Measurements from ENCODE around the gene TENT5C.
"Not testable (repeated sequence)": the region's sequence is repeated elsewhere in the genome, so short reads cannot be mapped to it uniquely, and the experiment has no call there.

TENT5C gene

GRCh38 chr1:117605774-117606648, at the start of gene TENT5C:
TSS of gene TENT5C (plus strand) at chr1:117606048. CDS start at chr1:117622869, 16,821 bp downstream.
- DNase-seq (ENCODE audit: low read depth) = peak; percentile 98

- no peak for DNase-seq (ENCODE audit: low read depth)
Observed at GRCh38 chr1:117556341-117556740, 49.5 kb upstream of the TENT5C start.

GRCh38 chr1:117556976-117557375, 48.9 kb upstream of the TENT5C start:
- no peak for DNase-seq (ENCODE audit: low read depth)

- not testable (repeated sequence) for DNase-seq (ENCODE audit: low read depth)
Observed at GRCh38 chr1:117558451-117558850, 47.4 kb upstream of the TENT5C start.

- DNase-seq (ENCODE audit: low read depth) = no peak
Observed at GRCh38 chr1:117559139-117559538, 46.7 kb upstream of the TENT5C start.

GRCh38 chr1:117559985-117560384, 45.9 kb upstream of the TENT5C start:
- DNase-seq (ENCODE audit: low read depth) = no peak

GRCh38 chr1:117561071-117561470, 44.8 kb upstream of the TENT5C start:
- no peak for DNase-seq (ENCODE audit: low read depth)

- DNase-seq (ENCODE audit: low read depth) = no peak
Observed at GRCh38 chr1:117561551-117561950, 44.3 kb upstream of the TENT5C start.

- no peak for DNase-seq (ENCODE audit: low read depth)
Observed at GRCh38 chr1:117562581-117563491, 43.0 kb upstream of the TENT5C start.

- no peak for DNase-seq (ENCODE audit: low read depth)
Observed at GRCh38 chr1:117563492-117563875, 42.4 kb upstream of the TENT5C start.

GRCh38 chr1:117564227-117565075, 41.4 kb upstream of the TENT5C start:
- no peak for DNase-seq (ENCODE audit: low read depth)

- DNase-seq (ENCODE audit: low read depth) = no peak
Observed at GRCh38 chr1:117565076-117565556, 40.7 kb upstream of the TENT5C start.

- no peak for DNase-seq (ENCODE audit: low read depth)
Observed at GRCh38 chr1:117565745-117566455, 39.9 kb upstream of the TENT5C start.

GRCh38 chr1:117566556-117566955, 39.3 kb upstream of the TENT5C start:
- no peak for DNase-seq (ENCODE audit: low read depth)

- no peak for DNase-seq (ENCODE audit: low read depth)
Observed at GRCh38 chr1:117567435-117567834, 38.4 kb upstream of the TENT5C start.

- no peak for DNase-seq (ENCODE audit: low read depth)
Observed at GRCh38 chr1:117567976-117568375, 37.9 kb upstream of the TENT5C start.

GRCh38 chr1:117568999-117569398, 36.8 kb upstream of the TENT5C start:
- DNase-seq (ENCODE audit: low read depth) = no peak

- no peak for DNase-seq (ENCODE audit: low read depth)
Observed at GRCh38 chr1:117569856-117570255, 36.0 kb upstream of the TENT5C start.

- DNase-seq (ENCODE audit: low read depth) = no peak
Observed at GRCh38 chr1:117570988-117571409, 34.8 kb upstream of the TENT5C start.

- DNase-seq (ENCODE audit: low read depth) = no peak
Observed at GRCh38 chr1:117571496-117571895, 34.4 kb upstream of the TENT5C start.

- DNase-seq (ENCODE audit: low read depth) = no peak
Observed at GRCh38 chr1:117572546-117572945, 33.3 kb upstream of the TENT5C start.
